Measurements from ENCODE around the gene UBXN6. TPM values are rescaled to one million over a fixed set of nuclear protein-coding genes. Genes with fewer than 3 reads are reported as not detected.

Gene UBXN6
- total and polyA plus RNA-seq, 11 donors = 75.1 to 137 (median 113) TPM

GRCh38 chr19:4423416-4424126, 34.0 kb downstream of the UBXN6 start:
- Histone ChIP-seq H3K4me1 (peaks cover 0 to 4% (median 0%) of the 10 kb centered on the region in 12 donors), H3K4me3 (no peak overlapping the region), H3K36me3 (peaks cover 0 to 19% (median 14%) of the 10 kb centered on the region in 9 donors), H3K9me3 (no peaks in the 10 kb centered on the region), H3K27me3 (no peaks in the 10 kb centered on the region), H3K27ac (no peak overlapping the region)
- DNase-seq = no peak
- ATAC-seq = no peak
- no peak for TF ChIP-seq POLR2A (IDR thresholded peaks at IDR 0.05)
- TF ChIP-seq CTCF (IDR thresholded peaks at IDR 0.05) = no peak
- intact Hi-C loops (cut with DNase I) = no loop called here
- 90 to 95% (median 94%) methylated on average over 16 of the region's 16 CpGs for WGBS, 4 donors

- H3K27ac ChIP-seq = no peak overlapping the region
- intact Hi-C loops (cut with DNase I) = no loop called here
- H3K4me1 ChIP-seq = peaks cover 0 to 10% (median 2%) of the 10 kb centered on the region in 12 donors
- DNase-seq (peak in 1 of 5 donors; percentile 19), ATAC-seq (no peak)
- no peak overlapping the region for H3K4me3 ChIP-seq
- TF ChIP-seq CTCF (IDR thresholded peaks at IDR 0.05) (no peak), POLR2A (IDR thresholded peaks at IDR 0.05) (no peak)
- H3K36me3 ChIP-seq = peaks cover 0 to 19% (median 0%) of the 10 kb centered on the region in 9 donors
- 86 to 96% (median 92%) methylated on average over 9 of the region's 9 CpGs for WGBS, 4 donors
- H3K9me3 ChIP-seq = no peaks in the 10 kb centered on the region
- no peaks in the 10 kb centered on the region for H3K27me3 ChIP-seq
Measured at GRCh38 chr19:4416268-4416667, 41.3 kb downstream of the UBXN6 start.

GRCh38 chr19:4415352-4415751, 42.2 kb downstream of the UBXN6 start:
- intact Hi-C loops (cut with DNase I) = no loop called here
- DNase-seq = peak in 1 of 5 donors; percentile 12
- Histone ChIP-seq H3K9me3 (no peaks in the 10 kb centered on the region), H3K36me3 (peaks cover 0 to 27% (median 2%) of the 10 kb centered on the region in 9 donors), H3K27me3 (no peaks in the 10 kb centered on the region), H3K4me3 (no peak overlapping the region), H3K4me1 (peaks cover 0 to 10% (median 2%) of the 10 kb centered on the region in 12 donors), H3K27ac (no peak overlapping the region)
- no peak for TF ChIP-seq CTCF (IDR thresholded peaks at IDR 0.05)
- no peak for TF ChIP-seq POLR2A (IDR thresholded peaks at IDR 0.05)
- WGBS, 4 donors = 47 to 61% (median 54%) methylated on average over 10 of the region's 10 CpGs
- ATAC-seq = no peak

- DNase-seq = peak in 1 of 5 donors; percentile 10
- H3K36me3 ChIP-seq = peaks cover 0 to 27% (median 2%) of the 10 kb centered on the region in 9 donors
- no peaks in the 10 kb centered on the region for H3K27me3 ChIP-seq
- no peak overlapping the region for H3K4me3 ChIP-seq
- TF ChIP-seq CTCF (IDR thresholded peaks at IDR 0.05) = no peak
- no peak for TF ChIP-seq POLR2A (IDR thresholded peaks at IDR 0.05)
- peaks cover 0 to 10% (median 0%) of the 10 kb centered on the region in 12 donors for H3K4me1 ChIP-seq
- WGBS, 4 donors = 59 to 67% (median 62%) methylated on average over 9 of the region's 9 CpGs
- H3K27ac ChIP-seq = no peak overlapping the region
- peak in 1 of 4 donors; percentile 7 for ATAC-seq
- no peaks in the 10 kb centered on the region for H3K9me3 ChIP-seq
- intact Hi-C loops (cut with DNase I) = no loop called here
Measured at GRCh38 chr19:4414800-4415321, 42.7 kb downstream of the UBXN6 start.

Measured in heart left ventricle (tissue), 16 donors.